ENCODE data around the gene CAMSAP1.
"Not testable (repeated sequence)": the region's sequence is repeated elsewhere in the genome, so short reads cannot be mapped to it uniquely, and the experiment has no call there.

CAMSAP1 gene

GRCh38 chr9:135945969-135946368 lies 38.6 kb upstream of the CAMSAP1 start:
- TF ChIP-seq CTCF (IDR thresholded peaks at IDR 0.05; ENCODE audit: extremely low read depth, insufficient read depth, missing control alignments): no peak
- DNase-seq (ENCODE audit: low spot score): no peak
- in situ Hi-C loops (cut with MboI; ENCODE audit: low pct_unique_long_range_greater_than_20kb, low sequenced_read_pairs, unreplicated experiment): no loop called here

DNA sequence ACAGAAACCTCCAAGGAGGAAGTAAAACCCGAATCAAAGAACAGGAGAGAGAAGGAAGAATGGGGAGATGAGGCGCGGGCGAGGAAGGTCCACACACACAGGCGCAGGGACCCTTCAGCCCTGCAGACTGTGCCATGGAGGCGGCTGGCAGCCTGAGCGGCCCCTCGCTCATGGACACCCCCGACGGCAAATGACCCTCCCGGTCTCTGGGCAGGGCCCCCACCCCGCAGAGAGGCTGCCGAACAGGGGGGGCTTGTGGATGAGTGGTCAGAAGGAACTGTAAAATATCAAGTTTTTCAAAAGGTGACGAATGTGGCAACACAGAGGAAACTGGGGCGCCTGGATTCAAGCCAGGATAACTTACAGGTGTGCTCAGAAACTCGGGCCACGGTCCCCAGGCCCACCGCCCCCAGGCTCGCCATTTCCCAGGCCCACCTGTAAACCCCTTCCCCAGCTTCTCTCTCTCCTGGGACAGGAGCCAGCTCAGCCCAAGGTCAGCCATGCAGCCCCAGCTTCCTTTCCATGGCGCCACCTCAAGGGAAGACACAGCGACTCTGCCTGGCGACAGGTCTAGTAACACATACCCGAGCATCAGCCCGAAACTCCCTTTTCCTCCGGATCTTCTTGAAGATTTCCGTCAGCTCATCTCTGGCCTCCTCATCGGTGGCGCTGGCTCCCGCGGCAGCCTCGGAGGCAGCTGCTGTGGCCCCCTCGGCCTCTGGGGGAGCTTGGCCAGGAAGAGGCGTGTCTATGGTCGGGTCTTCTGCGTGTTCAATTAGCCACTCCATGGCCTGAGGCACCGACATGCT lies 37.3 kb upstream of the CAMSAP1 start:
- TF ChIP-seq CTCF (IDR thresholded peaks at IDR 0.05; ENCODE audit: extremely low read depth, insufficient read depth, missing control alignments): no peak
- no peak for DNase-seq (ENCODE audit: low spot score)
- in situ Hi-C loops (cut with MboI; ENCODE audit: low pct_unique_long_range_greater_than_20kb, low sequenced_read_pairs, unreplicated experiment): no loop called here

DNA sequence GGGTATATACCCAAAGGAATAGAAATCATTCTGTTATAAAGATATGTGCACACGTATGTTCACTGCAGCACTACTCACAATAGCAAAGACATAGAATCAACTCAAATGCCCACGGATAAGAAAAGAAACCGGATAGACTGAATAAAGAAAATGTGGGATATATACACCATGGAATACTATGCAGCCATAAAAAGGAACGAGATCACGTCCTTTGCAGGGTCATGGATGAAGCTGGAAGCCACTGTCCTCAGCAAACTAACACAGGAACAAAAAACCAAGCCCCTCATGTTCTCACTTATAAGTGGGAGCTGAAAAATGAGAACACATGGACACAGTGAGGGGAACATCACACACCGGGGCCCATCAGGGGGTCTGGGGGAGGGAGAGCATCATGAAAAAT lies 36.3 kb upstream of the CAMSAP1 start:
- DNase-seq (ENCODE audit: low spot score); in situ Hi-C loops (cut with MboI; ENCODE audit: low pct_unique_long_range_greater_than_20kb, low sequenced_read_pairs, unreplicated experiment): not testable (repeated sequence)

- in situ Hi-C loops (cut with MboI; ENCODE audit: low pct_unique_long_range_greater_than_20kb, low sequenced_read_pairs, unreplicated experiment): no loop called here
- no peak for TF ChIP-seq CTCF (IDR thresholded peaks at IDR 0.05; ENCODE audit: extremely low read depth, insufficient read depth, missing control alignments)
- DNase-seq (ENCODE audit: low spot score): no peak
Observed at GRCh38 chr9:135941288-135941995, 34.1 kb upstream of the CAMSAP1 start.

- in situ Hi-C loops (cut with MboI; ENCODE audit: low pct_unique_long_range_greater_than_20kb, low sequenced_read_pairs, unreplicated experiment): no loop called here
- DNase-seq (ENCODE audit: low spot score): no peak
Observed at GRCh38 chr9:135939351-135940265, 32.3 kb upstream of the CAMSAP1 start.

More at GRCh38 chr9:135939351-135940265, 32.3 kb upstream of the CAMSAP1 start:
- no peak for TF ChIP-seq CTCF (IDR thresholded peaks at IDR 0.05; ENCODE audit: extremely low read depth, insufficient read depth, missing control alignments)

All from GM13977 (cell line).